Heart right ventricle (tissue), 16 donors: ENCODE data around the gene ZNF281. TPM values are rescaled to one million over a fixed set of nuclear protein-coding genes. Genes with fewer than 3 reads are reported as not detected.

Source experiments
- ATAC-seq, 8 donors: fragments of 200-7000 bp; cut with Tn5 transposase; one replicate each; pipeline ENCODE4 v1.9.1; 2020; ENCODE audit warnings: mild to moderate bottlenecking in 8 of 8, moderate library complexity in 8 of 8, moderate number of reproducible peaks in 1 of 8
- DNase-seq, 2 donors: peaks; one replicate each; pipeline ENCODE4 v3.0.0-alpha.2; 2020
- H3K27ac ChIP-seq, 10 donors: fragments of 200-600 bp; sonication (generic) in 2 of 10; one replicate each; pipeline versions ENCODE4 v1.5.0 to v1.8.0; 2020 to 2022; ENCODE audit warnings: mild to moderate bottlenecking in 3 of 10
- H3K27me3 ChIP-seq, 7 donors: fragments of 200-600 bp; one replicate each; pipeline ENCODE4 v1.8.0; 2021 to 2022; ENCODE audit warnings: mild to moderate bottlenecking in 2 of 7
- H3K36me3 ChIP-seq, 9 donors: fragments of 200-600 bp; sonication (generic) in 1 of 9; one replicate each; pipeline versions ENCODE4 v1.5.0 to v1.8.0; 2020 to 2022; ENCODE audit warnings: mild to moderate bottlenecking in 2 of 9
- H3K4me1 ChIP-seq, 9 donors: fragments of 200-600 bp; sonication (generic) in 1 of 9; one replicate each; pipeline versions ENCODE4 v1.5.0 to v1.8.0; 2020 to 2022; ENCODE audit warnings: mild to moderate bottlenecking in 4 of 9
- H3K4me3 ChIP-seq, 10 donors: fragments of 200-600 bp; sonication (generic) in 2 of 10; one replicate each; pipeline versions ENCODE4 v1.5.0 to v1.8.0; 2020 to 2022; ENCODE audit warnings: mild to moderate bottlenecking in 7 of 10, moderate library complexity in 2 of 10
- H3K9me3 ChIP-seq, 11 donors: fragments of 200-600 bp in 10 of 11; sonication (generic) in 2 of 11; one replicate each; pipeline versions ENCODE4 v1.5.0 to v1.8.0; 2013 to 2022; ENCODE audit warnings: mild to moderate bottlenecking in 2 of 11, control low read depth in 1 of 11, moderate library complexity in 1 of 11
- CTCF ChIP-seq, 9 donors: fragments of 200-600 bp; sonication (generic) in 2 of 9; IDR thresholded peaks; one replicate each; pipeline versions ENCODE4 v1.5.0 to v1.8.0; 2021 to 2022; ENCODE audit warnings: antibody characterized with exemption in 9 of 9, mild to moderate bottlenecking in 5 of 9, moderate library complexity in 1 of 9
- WGBS, 2 donors: extraction: QIAGEN DNeasy Blood & Tissue Kit; methylation state at CpG; one replicate each; pipeline ENCODE4 v1.1.7; 2013; ENCODE audit warnings: inconsistent platforms in 1 of 2; 5-methylcytosine and 5-hydroxymethylcytosine counted together
- intact Hi-C, 10 donors: fragments of 100-400 bp; cut with DNase I; formaldehyde crosslinking; loops; one replicate each; pipeline versions ENCODE4 v1.11.1 to v1.14.2; 2022
- polyA plus RNA-seq, 2 donors: library from polyadenylated mRNA; stranded (reverse); fragments of 200-250 nt; gene quantifications; one replicate each; pipeline ENCODE4 v1.2.3, GENCODE V29; 2013
- total RNA-seq, 10 donors: library from RNA; stranded (reverse); fragmentation: NEBNext Ultra II Directional in 3 of 10; extraction: Animal tissue kit (Norgen Biotek cat#: 25700) in 3 of 10; gene quantifications; one replicate each; pipeline versions ENCODE4 v1.2.1 to v1.2.4, GENCODE V29; 2021 to 2023
- donor health status: Arrhythmogenic right ventricular cardiomyopathy.
- donor health status: ischemic (EF 13 %, LVEDD 7.1; RV severe dilation, severe dysfunction).
- donor health status: healthy with polysubstance abuse.
- donor health status: DM: no; HTN: yes; CAD: no.
- donor health status: DM: no; HTN: no; CAD: no.
- donor health status: ischemic (EF 25% LVEDD 6.9; RV normal size, moderate dysfunction).
- donor health status: ischemic (EF 25% LVEDD 5.7; RV mildly dilated, moderate dysfunction).
- donor health status: healthy.
- donor health status: DM: yes; HTN: yes; CAD: no.
- donor health status: Ischemic cardiomyopathy.
- donor health status: ischemic (EF 35%, LVEDD 5.7; RV mildly dilated, moderate dysfunction).
- donor health status: nonischemic (EF 11% LVEDD 7.7; RV severe dilation, severe dysfunction).
- donor health status: DM: yes; HTN: yes; CAD: no.
- donor health status: PGD.
- donor health status: ischemic (EF 29% LVEDD 5.4; RV normal size, mild dysfunction).
- donor health status: nonischemic (EF 23%, LVEDD 6.1; RV moderate dilation, normal function).

ZNF281 gene
- total and polyA plus RNA-seq, 12 donors = 2.8 to 11.7 (median 8.8) TPM

- ATAC-seq = no peak
- no peaks in the 10 kb centered on the region for H3K27me3 ChIP-seq
- H3K9me3 ChIP-seq = no peaks in the 10 kb centered on the region
- no peak for TF ChIP-seq CTCF (IDR thresholded peaks at IDR 0.05)
- intact Hi-C loops = no loop called here
- peaks cover 0 to 7% (median 0%) of the 10 kb centered on the region in 9 donors for H3K4me1 ChIP-seq
- 97 to 98% methylated on average over 1 of the region's 1 CpG for WGBS, 2 donors
- no peak overlapping the region for H3K4me3 ChIP-seq
- no peaks in the 10 kb centered on the region for H3K36me3 ChIP-seq
- no peak for DNase-seq
- H3K27ac ChIP-seq = no peak overlapping the region
Observed at GRCh38 chr1:200432586-200432985, 22.8 kb upstream of the ZNF281 start.

GRCh38 chr1:200429221-200429751 is 19.4 kb upstream of the ZNF281 start:
- 65 to 79% methylated on average over 2 of the region's 2 CpGs for WGBS, 2 donors
- no peaks in the 10 kb centered on the region for H3K27me3 ChIP-seq
- H3K27ac ChIP-seq = no peak overlapping the region
- ATAC-seq (no peak), DNase-seq (no peak)
- no peak for TF ChIP-seq CTCF (IDR thresholded peaks at IDR 0.05)
- intact Hi-C loops = loop anchor here in 1 of 10 donors (10.0 kb wide), 1 partner anchor 56 kb away; no protein-coding TSS in a partner anchor
- H3K4me3 ChIP-seq = no peak overlapping the region
- peaks cover 0 to 7% (median 0%) of the 10 kb centered on the region in 9 donors for H3K4me1 ChIP-seq
- no peaks in the 10 kb centered on the region for H3K9me3 ChIP-seq
- H3K36me3 ChIP-seq = no peaks in the 10 kb centered on the region

- Histone ChIP-seq H3K4me3 (no peak overlapping the region), H3K27me3 (no peaks in the 10 kb centered on the region), H3K9me3 (no peaks in the 10 kb centered on the region), H3K36me3 (no peaks in the 10 kb centered on the region), H3K4me1 (peaks cover 0 to 7% (median 0%) of the 10 kb centered on the region in 9 donors), H3K27ac (no peak overlapping the region)
- TF ChIP-seq CTCF (IDR thresholded peaks at IDR 0.05) = no peak
- DNase-seq (no peak), ATAC-seq (no peak)
- 62 to 68% methylated on average over 4 of the region's 4 CpGs for whole genome bisulfite sequencing, 2 donors
- intact Hi-C loops = loop anchor here in 1 of 10 donors (10.0 kb wide), 1 partner anchor 56 kb away; no protein-coding TSS in a partner anchor
Observed at GRCh38 chr1:200428482-200429205, 18.8 kb upstream of the ZNF281 start.

- Histone ChIP-seq H3K4me1 (peaks cover 0 to 7% (median 0%) of the 10 kb centered on the region in 9 donors), H3K27me3 (no peaks in the 10 kb centered on the region), H3K27ac (no peak overlapping the region), H3K4me3 (no peak overlapping the region), H3K9me3 (no peaks in the 10 kb centered on the region), H3K36me3 (no peaks in the 10 kb centered on the region)
- 88 to 89% methylated on average over 5 of the region's 5 CpGs for WGBS, 2 donors
- ATAC-seq = no peak
- no peak for DNase-seq
- intact Hi-C loops = loop anchor here in 1 of 10 donors (10.0 kb wide), 1 partner anchor 57 kb away; no protein-coding TSS in a partner anchor
- TF ChIP-seq CTCF (IDR thresholded peaks at IDR 0.05) = no peak
Observed at GRCh38 chr1:200427744-200428143, 17.9 kb upstream of the ZNF281 start.
